Measurements from ENCODE around the gene TCOF1. TPM values are rescaled to one million over a fixed set of nuclear protein-coding genes. Genes with fewer than 3 reads are reported as not detected.

TCOF1 gene
- total and polyA plus RNA-seq, 8 donors: 8.7 to 19.9 (median 13.7) TPM

DNA sequence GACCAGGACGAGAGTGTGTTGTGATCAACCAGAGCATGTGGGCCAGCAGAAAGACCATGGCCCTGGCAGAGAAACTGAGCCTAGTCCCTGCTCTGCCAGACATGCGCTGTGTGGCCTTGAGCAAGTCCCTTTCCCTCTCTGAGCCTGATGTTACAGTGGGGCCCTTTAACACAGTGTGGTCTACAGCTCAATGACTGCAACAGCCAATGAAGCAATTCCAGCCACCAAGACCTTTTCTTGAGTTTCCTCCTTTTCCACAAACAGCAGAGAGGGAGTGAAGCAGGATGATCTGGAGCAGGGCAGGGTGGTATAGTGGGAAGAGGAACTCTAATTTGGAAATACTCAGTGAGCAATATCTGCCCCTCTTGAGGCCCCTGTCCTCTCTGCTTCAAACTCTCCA, 29.0 kb upstream of the TCOF1 start:
- Histone ChIP-seq H3K9me3 (no peaks in the 10 kb centered on the region), H3K4me3 (no peak overlapping the region), H3K27ac (no peak overlapping the region), H3K36me3 (no peaks in the 10 kb centered on the region), H3K4me1 (no peaks in the 10 kb centered on the region), H3K27me3 (no peaks in the 10 kb centered on the region)
- DNase-seq (no peak), FAIRE-seq (no peak), ATAC-seq (no peak)
- 80 to 89% methylated on average over 2 of the region's 2 CpGs for WGBS, 2 donors
- TF ChIP-seq, protein P1, sequence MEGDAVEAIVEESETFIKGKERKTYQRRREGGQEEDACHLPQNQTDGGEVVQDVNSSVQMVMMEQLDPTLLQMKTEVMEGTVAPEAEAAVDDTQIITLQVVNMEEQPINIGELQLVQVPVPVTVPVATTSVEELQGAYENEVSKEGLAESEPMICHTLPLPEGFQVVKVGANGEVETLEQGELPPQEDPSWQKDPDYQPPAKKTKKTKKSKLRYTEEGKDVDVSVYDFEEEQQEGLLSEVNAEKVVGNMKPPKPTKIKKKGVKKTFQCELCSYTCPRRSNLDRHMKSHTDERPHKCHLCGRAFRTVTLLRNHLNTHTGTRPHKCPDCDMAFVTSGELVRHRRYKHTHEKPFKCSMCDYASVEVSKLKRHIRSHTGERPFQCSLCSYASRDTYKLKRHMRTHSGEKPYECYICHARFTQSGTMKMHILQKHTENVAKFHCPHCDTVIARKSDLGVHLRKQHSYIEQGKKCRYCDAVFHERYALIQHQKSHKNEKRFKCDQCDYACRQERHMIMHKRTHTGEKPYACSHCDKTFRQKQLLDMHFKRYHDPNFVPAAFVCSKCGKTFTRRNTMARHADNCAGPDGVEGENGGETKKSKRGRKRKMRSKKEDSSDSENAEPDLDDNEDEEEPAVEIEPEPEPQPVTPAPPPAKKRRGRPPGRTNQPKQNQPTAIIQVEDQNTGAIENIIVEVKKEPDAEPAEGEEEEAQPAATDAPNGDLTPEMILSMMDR (IDR thresholded peaks at IDR 0.05): no peak
- intact Hi-C loops (cut with DNase I): no loop called here

DNA sequence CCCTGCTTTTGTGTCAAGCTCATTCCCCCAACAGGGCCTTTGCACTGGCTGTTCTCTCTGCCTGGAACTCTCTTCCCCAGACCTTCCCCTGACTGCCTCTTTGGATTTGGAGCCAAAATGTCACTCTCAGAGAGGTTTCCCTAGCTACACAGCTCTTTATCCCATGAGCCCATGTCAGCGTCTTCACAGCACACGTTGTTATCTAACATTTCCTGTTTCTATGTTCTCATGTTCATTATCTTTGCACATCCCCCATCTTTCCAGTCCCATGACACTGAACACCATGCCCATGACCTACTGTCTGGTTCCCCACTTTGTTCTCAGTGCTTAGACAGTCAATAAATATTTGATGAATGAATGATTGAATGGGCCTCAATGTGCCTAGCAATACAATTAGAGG, 28.5 kb upstream of the TCOF1 start:
- FAIRE-seq (no peak), DNase-seq (no peak), ATAC-seq (no peak)
- H3K36me3 ChIP-seq: no peaks in the 10 kb centered on the region
- TF ChIP-seq, protein P1 (IDR thresholded peaks at IDR 0.05): no peak
- H3K4me1 ChIP-seq: no peaks in the 10 kb centered on the region
- no peak overlapping the region for H3K27ac ChIP-seq
- intact Hi-C loops (cut with DNase I): no loop called here
- H3K4me3 ChIP-seq: no peak overlapping the region
- WGBS, 2 donors: 43 to 51% methylated on average over 2 of the region's 2 CpGs
- H3K9me3 ChIP-seq: no peaks in the 10 kb centered on the region
- H3K27me3 ChIP-seq: no peaks in the 10 kb centered on the region

DNA sequence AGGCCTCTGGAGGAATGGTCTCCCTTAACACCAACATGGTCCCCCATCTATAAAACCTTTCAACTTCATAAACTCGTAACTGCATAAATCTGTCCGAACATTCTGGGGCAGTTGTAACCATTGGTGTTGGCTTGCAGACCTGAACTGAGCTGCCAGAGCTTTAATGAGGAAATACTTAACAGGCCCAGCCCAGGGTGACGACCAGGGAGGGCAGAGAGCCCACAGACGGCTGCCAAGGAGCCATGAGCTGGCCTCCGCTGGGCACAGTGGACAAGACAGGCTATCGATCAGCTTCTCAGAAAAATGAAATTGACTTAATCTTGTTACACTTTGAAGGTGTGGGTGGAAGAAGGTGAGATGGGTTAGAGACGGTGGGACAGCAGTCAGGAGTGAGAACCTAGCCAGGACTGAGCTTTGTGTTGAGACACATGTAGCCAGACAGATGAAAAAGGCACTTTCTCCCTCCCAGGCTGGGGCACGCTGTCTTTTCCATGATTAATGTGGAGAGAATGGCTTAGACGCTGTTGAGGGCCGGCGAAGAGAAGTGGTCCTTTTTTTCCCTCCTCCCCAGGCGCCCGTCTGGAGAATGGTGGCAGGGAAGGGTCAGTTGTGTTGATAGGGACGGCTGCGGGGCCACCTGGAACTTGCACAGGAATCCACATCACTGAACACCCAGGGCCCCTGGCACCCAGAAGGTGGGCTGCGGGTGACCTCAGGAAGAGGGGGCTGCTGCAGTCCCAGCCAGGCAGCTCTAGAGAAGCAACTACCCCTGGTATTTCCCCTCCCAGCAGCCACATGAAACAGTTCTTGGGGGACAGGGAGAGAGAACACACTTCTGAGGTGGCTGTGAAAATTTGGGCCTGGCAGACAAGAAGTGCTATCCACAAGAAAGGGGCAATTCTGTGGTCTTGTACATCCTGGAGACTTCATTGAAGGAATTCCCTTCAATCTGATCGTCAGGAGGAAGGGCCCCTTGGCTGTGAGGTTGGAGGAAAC, 27.3 kb upstream of the TCOF1 start:
- H3K36me3 ChIP-seq: no peaks in the 10 kb centered on the region
- H3K4me1 ChIP-seq: no peaks in the 10 kb centered on the region
- DNase-seq (no peak), ATAC-seq (no peak), FAIRE-seq (no peak)
- no peaks in the 10 kb centered on the region for H3K9me3 ChIP-seq
- TF ChIP-seq, protein P1 (IDR thresholded peaks at IDR 0.05): no peak
- no peak overlapping the region for H3K4me3 ChIP-seq
- no peaks in the 10 kb centered on the region for H3K27me3 ChIP-seq
- H3K27ac ChIP-seq: no peak overlapping the region
- WGBS, 2 donors: 77 to 78% methylated on average over 17 of the region's 17 CpGs
- intact Hi-C loops (cut with DNase I): no loop called here

DNA sequence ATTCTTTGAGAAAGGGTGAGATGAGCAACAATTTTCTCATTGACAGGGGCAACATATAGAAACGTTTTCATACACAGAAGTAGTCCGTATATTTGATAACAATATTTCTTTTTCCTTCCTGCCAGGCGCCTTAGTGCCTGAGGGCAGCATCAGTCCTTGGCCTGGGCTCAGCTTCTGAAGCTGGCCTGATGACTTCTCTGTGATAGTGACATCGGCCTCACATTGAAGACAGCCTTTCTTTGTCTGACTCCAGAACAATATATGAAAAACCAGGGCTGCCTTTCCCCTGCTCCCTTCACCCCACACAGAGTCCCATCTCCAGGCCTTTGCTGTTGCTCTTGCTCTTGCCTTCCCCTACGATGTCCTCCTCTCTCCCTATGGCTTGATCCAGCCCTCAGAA, 24.1 kb upstream of the TCOF1 start:
- H3K9me3 ChIP-seq: no peaks in the 10 kb centered on the region
- FAIRE-seq (no peak), ATAC-seq (no peak), DNase-seq (no peak)
- H3K27ac ChIP-seq: no peak overlapping the region
- no peaks in the 10 kb centered on the region for H3K4me1 ChIP-seq
- H3K36me3 ChIP-seq: no peaks in the 10 kb centered on the region
- WGBS, 2 donors: 72% methylated on average over 5 of the region's 5 CpGs
- no peak overlapping the region for H3K4me3 ChIP-seq
- intact Hi-C loops (cut with DNase I): no loop called here
- TF ChIP-seq, protein P1 (IDR thresholded peaks at IDR 0.05): no peak
- H3K27me3 ChIP-seq: no peaks in the 10 kb centered on the region

DNA sequence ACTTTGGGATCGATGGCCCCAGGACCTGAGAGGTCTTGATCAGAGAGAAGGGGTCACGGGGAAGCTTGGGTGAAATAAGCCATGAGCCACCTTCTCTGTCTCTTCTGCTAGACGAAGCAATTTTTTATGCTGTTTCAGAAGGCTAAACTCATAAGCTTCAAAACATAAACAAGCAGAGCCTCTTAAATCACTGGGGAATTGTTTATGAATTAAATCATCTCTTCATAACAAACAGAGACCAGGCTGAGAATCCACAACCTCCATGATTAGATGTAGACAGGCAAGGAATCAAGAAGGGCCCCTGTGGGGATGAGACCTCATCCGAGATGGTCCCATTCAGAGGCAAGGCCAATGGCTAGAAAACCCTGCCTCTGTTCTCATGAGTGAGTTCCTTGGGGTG, 21.7 kb upstream of the TCOF1 start:
- TF ChIP-seq, protein P1 (IDR thresholded peaks at IDR 0.05): no peak
- intact Hi-C loops (cut with DNase I): no loop called here
- DNase-seq: no peak

More for the DNA sequence above, 21.7 kb upstream of the TCOF1 start:
- FAIRE-seq: no peak
- H3K4me1 ChIP-seq: no peaks in the 10 kb centered on the region
- 74 to 75% methylated on average over 4 of the region's 4 CpGs for WGBS, 2 donors
- no peaks in the 10 kb centered on the region for H3K9me3 ChIP-seq
- H3K27ac ChIP-seq: no peak overlapping the region
- no peak overlapping the region for H3K4me3 ChIP-seq
- H3K27me3 ChIP-seq: no peaks in the 10 kb centered on the region
- no peaks in the 10 kb centered on the region for H3K36me3 ChIP-seq
- ATAC-seq: no peak

All from pancreas (tissue), 10 donors.